HG02885 (cell line): ENCODE results near the gene PRMT5.

Source experiments
- ATAC-seq: cut with Tn5 transposase; IDR thresholded peaks from one replicate; pipeline ENCODE4 v1.9.1; 2021; ENCODE audit warnings: mild to moderate bottlenecking; ENCODE audit not compliant: unreplicated experiment, poor library complexity

The PRMT5 gene

DNA sequence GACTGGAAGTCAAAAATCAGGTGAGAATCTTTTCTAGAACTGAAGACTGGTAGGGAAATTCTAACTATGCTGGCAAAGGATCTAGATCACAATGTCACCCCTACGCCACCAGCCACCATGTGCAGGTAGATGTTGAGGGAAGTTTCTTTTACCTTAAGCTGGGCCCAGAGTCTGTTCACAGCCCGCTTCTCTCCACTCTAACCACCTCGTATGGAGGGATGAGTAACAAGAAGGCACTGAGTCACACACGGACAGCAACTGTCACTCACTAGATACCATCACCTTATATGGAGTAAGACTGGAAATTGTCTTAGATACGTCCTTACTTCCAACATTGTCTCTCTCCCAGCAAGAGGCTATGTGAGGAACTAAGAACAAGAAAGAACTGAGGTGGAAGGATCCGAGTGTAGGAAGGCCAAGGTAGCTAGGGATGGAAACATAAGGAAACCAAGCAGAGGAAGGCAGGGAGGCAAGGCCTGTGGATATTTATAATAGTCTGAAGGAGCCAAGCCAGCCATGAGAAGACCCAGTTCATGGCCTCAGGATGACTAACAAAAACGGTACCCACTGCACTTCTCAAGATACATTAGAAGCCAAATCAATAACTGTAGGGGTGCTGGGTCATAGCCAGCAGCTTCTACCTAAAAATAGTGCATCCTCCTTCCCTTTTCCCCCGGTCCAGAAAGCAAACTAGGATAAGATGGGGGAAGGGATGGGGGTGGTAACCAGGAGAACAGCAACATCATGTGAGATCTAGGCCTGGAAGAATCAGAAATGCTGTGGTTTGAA, 30.7 kb downstream of the PRMT5 start:
- no peak for ATAC-seq

- ATAC-seq = no peak
Observed at GRCh38 chr14:22897357-22897756, 31.8 kb downstream of the PRMT5 start.

GRCh38 chr14:22896760-22897159, 32.4 kb downstream of the PRMT5 start:
- no peak for ATAC-seq

DNA sequence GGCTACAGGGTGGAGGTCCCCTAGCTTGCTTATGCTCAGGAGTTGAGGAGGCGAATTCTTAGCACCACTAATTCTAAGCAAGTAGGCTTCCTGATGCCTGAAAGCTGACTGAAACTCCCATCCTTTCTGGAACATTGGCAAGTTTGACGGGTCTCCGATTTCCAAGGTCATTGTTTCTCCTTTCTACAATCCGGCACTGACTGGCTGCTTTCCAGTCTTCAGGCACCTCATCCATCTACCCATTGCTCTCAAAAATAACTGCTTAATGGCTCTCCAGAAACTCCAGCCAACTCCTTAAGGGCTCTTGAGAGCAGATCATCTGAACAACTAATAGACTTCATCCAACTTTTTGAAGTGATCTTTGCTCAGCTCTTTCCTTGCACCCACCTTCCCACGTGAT, 32.8 kb downstream of the PRMT5 start:
- ATAC-seq = no peak

DNA sequence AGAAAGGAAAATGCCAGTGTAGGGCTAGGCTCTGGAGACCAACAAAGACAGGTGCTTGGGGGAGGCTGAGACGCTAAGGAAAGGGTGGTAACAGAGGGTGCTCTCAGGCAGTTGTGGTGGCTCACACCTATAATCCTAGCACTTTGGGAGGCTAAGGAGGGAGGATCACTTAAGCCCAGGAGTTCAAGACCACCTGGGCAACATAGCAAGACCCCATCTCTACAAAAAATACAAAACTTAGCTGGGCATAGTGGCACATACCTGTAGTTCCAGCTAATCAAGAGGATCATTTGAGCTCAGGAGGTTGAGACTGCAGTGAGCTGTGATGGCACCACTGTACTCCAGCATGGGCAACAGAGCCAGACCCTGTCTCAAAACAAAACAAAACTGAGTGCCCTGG, 33.8 kb downstream of the PRMT5 start:
- ATAC-seq = no peak

- ATAC-seq = no peak
Observed at GRCh38 chr14:22893706-22894105, 35.5 kb downstream of the PRMT5 start.

- no peak for ATAC-seq
Observed at GRCh38 chr14:22892488-22892887, 36.7 kb downstream of the PRMT5 start.

GRCh38 chr14:22890416-22890815, 38.8 kb downstream of the PRMT5 start:
- ATAC-seq = no peak

GRCh38 chr14:22888662-22889061, 40.5 kb downstream of the PRMT5 start:
- no peak for ATAC-seq

DNA sequence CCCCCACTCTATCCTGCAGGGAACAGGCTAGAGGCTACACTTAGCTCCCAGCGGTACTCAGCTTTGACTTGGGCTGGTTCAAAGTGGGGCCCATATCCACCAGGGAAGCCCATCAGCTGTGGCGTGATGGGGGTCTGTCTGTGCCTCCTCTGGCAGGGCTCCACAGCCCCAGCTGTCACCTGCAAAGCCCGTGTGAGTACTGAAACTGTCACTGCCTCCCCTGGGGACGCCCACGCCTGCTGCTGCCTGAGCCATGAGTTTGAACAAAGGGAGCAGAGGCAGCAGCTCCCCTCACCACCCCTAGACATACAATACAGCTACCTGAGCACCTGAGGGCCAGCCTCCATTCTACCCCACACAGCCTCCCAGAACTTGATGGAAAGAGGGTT, 41.2 kb downstream of the PRMT5 start:
- peak; percentile 60 for ATAC-seq

- ATAC-seq = peak; percentile 21
Observed at GRCh38 chr14:22887260-22887989, 41.8 kb downstream of the PRMT5 start.

GRCh38 chr14:22886500-22887259, 42.5 kb downstream of the PRMT5 start:
- ATAC-seq = peak; percentile 63

- ATAC-seq = no peak
Observed at GRCh38 chr14:22885975-22886374, 43.2 kb downstream of the PRMT5 start.

- ATAC-seq = no peak
Observed at GRCh38 chr14:22884738-22885523, 44.2 kb downstream of the PRMT5 start.

DNA sequence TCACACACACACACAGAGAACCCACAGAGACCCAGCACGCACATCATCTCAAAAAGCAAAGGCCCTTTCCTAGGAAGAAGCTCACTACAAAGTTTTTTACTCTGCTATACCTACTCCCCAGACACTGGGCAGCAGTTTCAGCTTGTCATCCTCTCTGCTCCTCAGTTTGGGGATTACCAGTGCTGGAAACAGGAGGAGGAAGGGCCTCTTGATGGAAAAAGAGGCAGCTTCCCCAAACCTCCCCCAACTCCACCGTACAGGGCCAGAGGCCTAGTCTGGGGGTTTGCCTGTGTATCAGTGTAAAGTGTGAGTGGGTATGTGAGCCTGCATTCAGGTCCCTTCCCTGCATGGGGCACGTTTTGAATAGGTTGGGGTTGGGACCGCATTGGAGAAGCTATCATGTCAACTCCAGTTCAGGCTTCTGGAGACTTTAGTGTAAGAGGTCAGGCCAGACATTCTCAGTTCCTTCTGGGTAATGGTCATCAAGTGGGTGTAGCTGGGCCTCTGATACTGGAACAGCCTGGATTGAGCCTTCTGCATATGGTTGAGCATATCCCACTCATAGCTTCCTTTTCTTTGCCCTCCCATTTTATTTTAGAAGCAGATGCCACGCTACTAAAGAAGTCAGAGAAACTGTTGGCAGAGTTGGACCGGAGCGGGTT, 45.0 kb downstream of the PRMT5 start:
- ATAC-seq = no peak

- ATAC-seq = no peak
Observed at GRCh38 chr14:22883173-22883976, 45.8 kb downstream of the PRMT5 start, which contains the start of gene REM2. Gene REM2, plus strand, starts transcription at chr14:22883222. Its CDS starts 66 bp downstream, at chr14:22883288.

DNA sequence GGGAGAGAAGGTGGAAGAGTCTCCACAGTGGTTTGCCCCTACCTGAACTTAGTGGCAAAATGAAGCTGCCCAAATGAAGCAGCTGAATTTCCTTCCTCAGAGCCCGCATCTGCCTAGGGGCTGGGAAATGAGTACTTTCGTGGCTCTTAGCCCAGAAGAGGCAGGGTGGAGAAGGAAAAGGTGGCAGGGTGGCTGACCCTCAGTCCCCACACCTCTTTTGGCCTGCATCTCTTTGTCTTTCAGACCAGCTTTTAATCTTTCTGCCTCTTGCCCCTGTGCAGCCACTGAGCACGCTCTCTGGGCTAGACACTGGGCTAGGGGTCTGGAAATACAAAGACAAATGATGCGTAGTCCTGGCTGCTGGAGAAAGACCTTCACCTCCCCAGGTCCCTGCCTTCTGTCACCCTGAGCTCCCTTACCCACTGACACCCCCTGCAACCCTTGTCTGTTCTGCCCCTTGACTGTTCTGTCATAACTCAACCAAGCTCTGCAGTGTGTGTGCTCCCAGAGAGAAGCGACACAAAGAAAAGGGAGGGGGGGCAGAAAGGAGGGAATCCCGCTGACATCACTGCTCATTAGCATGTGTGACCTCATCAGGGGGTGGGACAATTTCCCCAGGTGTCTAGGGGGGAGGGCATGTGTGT, 46.5 kb downstream of the PRMT5 start:
- ATAC-seq = no peak

- ATAC-seq = no peak
Observed at GRCh38 chr14:22882064-22882463, 47.1 kb downstream of the PRMT5 start.
